Measurements from ENCODE around the gene SPATA2.

GRCh38 chr20:49888212-49889000 is 26.9 kb downstream of the SPATA2 start:
- TF ChIP-seq CTCF (IDR thresholded peaks at IDR 0.05; ENCODE audit: low read length): peak; percentile 84
- TF ChIP-seq EZH2phosphoT487 (IDR thresholded peaks at IDR 0.05; ENCODE audit: low read length): no peak
- TF ChIP-seq EZH2 (optimal IDR thresholded peaks at IDR 0.05; ENCODE audit: low read depth, low read length): no peak
